Suprapubic skin (tissue), 4 donors: ENCODE data around the gene IMMP2L. TPM values are rescaled to one million over a fixed set of nuclear protein-coding genes. Genes with fewer than 3 reads are reported as not detected.

Experiments used
- DNase-seq, 2 donors: peaks; one replicate each; pipeline ENCODE4 v3.0.0-alpha.2; 2019; ENCODE audit warnings: low spot score in 2 of 2
- H3K27ac ChIP-seq: fragments of 200-600 bp; sonication (generic); one replicate; pipeline ENCODE4 v1.5.1; 2019
- H3K27me3 ChIP-seq: fragments of 200-600 bp; sonication (generic); one replicate; pipeline ENCODE4 v1.5.1; 2019
- H3K36me3 ChIP-seq: fragments of 200-600 bp; sonication (generic); one replicate; pipeline ENCODE4 v1.5.1; 2019
- H3K4me1 ChIP-seq: fragments of 200-600 bp; sonication (generic); one replicate; pipeline ENCODE4 v1.5.1; 2019
- H3K4me3 ChIP-seq: fragments of 200-600 bp; sonication (generic); one replicate; pipeline ENCODE4 v1.5.1; 2019; ENCODE audit warnings: mild to moderate bottlenecking
- H3K9me3 ChIP-seq: fragments of 200-600 bp; sonication (generic); one replicate; pipeline ENCODE4 v1.5.1; 2019
- EP300 ChIP-seq: sonication (generic); formaldehyde crosslinking; IDR thresholded peaks from one replicate; pipeline ENCODE4 v1.6.1; 2017; ENCODE audit warnings: antibody characterized with exemption
- POLR2A ChIP-seq, 2 donors: fragments of 450-650 bp; IDR thresholded peaks; one replicate each; pipeline ENCODE4 v1.6.1; 2017; ENCODE audit warnings: antibody characterized with exemption in 2 of 2, mild to moderate bottlenecking in 2 of 2, moderate library complexity in 2 of 2
- POLR2AphosphoS5 ChIP-seq, 3 donors: sonication (generic); formaldehyde crosslinking; IDR thresholded peaks; one replicate each; pipeline ENCODE4 v1.6.1; 2017; ENCODE audit warnings: antibody characterized with exemption in 3 of 3
- WGBS: methylation state at CpG from one replicate; pipeline ENCODE4 v1.1.5; 2018; 5-methylcytosine and 5-hydroxymethylcytosine counted together
- total RNA-seq, 4 donors: library from RNA; depleted of rRNA; stranded (reverse); fragments of >200 nt; gene quantifications; one replicate each; pipeline ENCODE4 v1.1.0, GENCODE V29; 2016
- TF ChIP-seq, protein P1 (sequence below), 2 donors: fragments of 200-600 bp in 1 of 2; fragments of 450-650 bp in 1 of 2; sonication (generic) in 1 of 2; IDR thresholded peaks; one replicate each; pipeline ENCODE4 v1.5.1; 2016 to 2019; ENCODE audit warnings: antibody characterized with exemption in 2 of 2, mild to moderate bottlenecking in 1 of 2, moderate library complexity in 1 of 2

The IMMP2L gene
- total RNA-seq, 4 donors from 2014 or later, result 10.6 to 20.6 (median 14.6) TPM

- no peaks in the 10 kb centered on the region for H3K36me3 ChIP-seq
- no peaks in the 10 kb centered on the region for H3K4me1 ChIP-seq
- DNase-seq, result no peak
- no peaks in the 10 kb centered on the region for H3K9me3 ChIP-seq
- no peak overlapping the region for H3K27ac ChIP-seq
- no peak for TF ChIP-seq EP300
- TF ChIP-seq, protein P1, sequence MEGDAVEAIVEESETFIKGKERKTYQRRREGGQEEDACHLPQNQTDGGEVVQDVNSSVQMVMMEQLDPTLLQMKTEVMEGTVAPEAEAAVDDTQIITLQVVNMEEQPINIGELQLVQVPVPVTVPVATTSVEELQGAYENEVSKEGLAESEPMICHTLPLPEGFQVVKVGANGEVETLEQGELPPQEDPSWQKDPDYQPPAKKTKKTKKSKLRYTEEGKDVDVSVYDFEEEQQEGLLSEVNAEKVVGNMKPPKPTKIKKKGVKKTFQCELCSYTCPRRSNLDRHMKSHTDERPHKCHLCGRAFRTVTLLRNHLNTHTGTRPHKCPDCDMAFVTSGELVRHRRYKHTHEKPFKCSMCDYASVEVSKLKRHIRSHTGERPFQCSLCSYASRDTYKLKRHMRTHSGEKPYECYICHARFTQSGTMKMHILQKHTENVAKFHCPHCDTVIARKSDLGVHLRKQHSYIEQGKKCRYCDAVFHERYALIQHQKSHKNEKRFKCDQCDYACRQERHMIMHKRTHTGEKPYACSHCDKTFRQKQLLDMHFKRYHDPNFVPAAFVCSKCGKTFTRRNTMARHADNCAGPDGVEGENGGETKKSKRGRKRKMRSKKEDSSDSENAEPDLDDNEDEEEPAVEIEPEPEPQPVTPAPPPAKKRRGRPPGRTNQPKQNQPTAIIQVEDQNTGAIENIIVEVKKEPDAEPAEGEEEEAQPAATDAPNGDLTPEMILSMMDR (IDR thresholded peaks at IDR 0.05), result no peak
- TF ChIP-seq POLR2AphosphoS5 (IDR thresholded peaks at IDR 0.05), result no peak
- no peak for TF ChIP-seq POLR2A (IDR thresholded peaks at IDR 0.05)
- H3K27me3 ChIP-seq, result no peaks in the 10 kb centered on the region
- WGBS, result 99% methylated on average over 3 of the region's 3 CpGs
- H3K4me3 ChIP-seq, result no peak overlapping the region
Observed at GRCh38 chr7:111085356-111085755, 476.9 kb downstream of the IMMP2L start.

GRCh38 chr7:111083413-111083812, 478.9 kb downstream of the IMMP2L start:
- no peaks in the 10 kb centered on the region for H3K27me3 ChIP-seq
- no peaks in the 10 kb centered on the region for H3K4me1 ChIP-seq
- no peaks in the 10 kb centered on the region for H3K36me3 ChIP-seq
- no peaks in the 10 kb centered on the region for H3K9me3 ChIP-seq
- DNase-seq, result no peak
- WGBS, result 55% methylated on average over 5 of the region's 5 CpGs
- no peak overlapping the region for H3K27ac ChIP-seq
- H3K4me3 ChIP-seq, result no peak overlapping the region
- TF ChIP-seq, protein P1 (IDR thresholded peaks at IDR 0.05), result no peak
- TF ChIP-seq POLR2A (IDR thresholded peaks at IDR 0.05) (no peak), EP300 (no peak), POLR2AphosphoS5 (IDR thresholded peaks at IDR 0.05) (no peak)

DNA sequence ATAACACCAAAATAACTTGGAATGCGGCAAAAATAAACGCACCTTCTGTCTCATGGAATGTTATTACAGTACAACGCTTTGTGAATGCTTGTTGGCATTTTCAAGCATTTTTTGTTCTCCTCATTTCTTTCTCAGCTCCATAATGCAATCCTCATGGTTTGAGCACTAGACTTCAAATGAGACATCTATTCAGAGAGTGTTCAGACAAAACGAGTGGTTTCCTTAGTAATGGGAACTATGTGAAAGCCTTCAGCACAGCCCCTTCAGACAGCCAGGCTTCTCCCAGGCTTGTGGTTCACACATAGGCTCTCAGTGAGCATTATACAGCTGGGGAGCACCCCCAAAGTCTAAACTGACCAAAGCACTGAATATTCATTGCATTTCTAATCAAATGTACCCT, 479.9 kb downstream of the IMMP2L start:
- no peaks in the 10 kb centered on the region for H3K4me1 ChIP-seq
- H3K9me3 ChIP-seq, result no peaks in the 10 kb centered on the region
- no peak overlapping the region for H3K4me3 ChIP-seq
- TF ChIP-seq POLR2A (IDR thresholded peaks at IDR 0.05) (no peak), POLR2AphosphoS5 (IDR thresholded peaks at IDR 0.05) (no peak), EP300 (no peak)
- TF ChIP-seq, protein P1 (IDR thresholded peaks at IDR 0.05), result no peak
- no peaks in the 10 kb centered on the region for H3K27me3 ChIP-seq
- no peak for DNase-seq
- H3K36me3 ChIP-seq, result no peaks in the 10 kb centered on the region
- H3K27ac ChIP-seq, result no peak overlapping the region
- 55% methylated on average over 4 of the region's 4 CpGs for WGBS

DNA sequence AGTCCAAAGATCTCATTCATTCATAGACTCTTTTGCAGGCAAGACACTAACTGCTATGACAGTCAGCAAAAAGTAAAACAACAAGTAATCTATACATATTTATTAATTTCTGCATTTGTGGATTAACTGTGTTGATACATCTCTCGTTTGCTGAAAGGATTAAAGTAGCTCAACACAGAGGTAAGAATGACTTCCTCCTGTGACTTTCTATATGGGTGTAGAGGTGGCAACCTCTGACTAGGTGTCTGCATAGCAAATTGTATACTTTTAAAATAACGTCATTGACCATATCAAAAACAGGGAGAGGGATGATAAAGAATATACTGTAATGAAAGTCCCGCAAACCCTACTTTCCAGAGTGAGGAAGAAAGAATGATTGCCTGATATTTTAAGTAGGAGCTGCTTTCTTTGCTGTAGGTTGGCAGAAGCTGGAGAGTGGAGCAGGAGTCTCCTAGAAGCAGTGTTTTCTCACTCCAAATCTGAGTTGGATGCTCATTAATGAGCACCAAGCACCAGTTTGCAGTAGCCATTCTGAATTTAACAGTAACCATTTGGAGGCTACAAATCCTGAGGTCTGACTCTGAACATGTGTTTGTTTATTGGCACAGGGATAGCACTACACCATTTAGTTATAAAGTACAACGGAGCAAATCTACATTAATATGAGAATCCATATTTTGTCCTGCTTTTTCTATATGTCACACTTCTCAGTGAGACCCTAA, 480.6 kb downstream of the IMMP2L start:
- 93% methylated on average over 4 of the region's 4 CpGs for whole genome bisulfite sequencing
- TF ChIP-seq, protein P1 (IDR thresholded peaks at IDR 0.05), result no peak
- Histone ChIP-seq H3K36me3 (no peaks in the 10 kb centered on the region), H3K9me3 (no peaks in the 10 kb centered on the region), H3K4me3 (no peak overlapping the region), H3K27ac (no peak overlapping the region), H3K4me1 (no peaks in the 10 kb centered on the region), H3K27me3 (no peaks in the 10 kb centered on the region)
- no peak for DNase-seq

- no peaks in the 10 kb centered on the region for H3K27me3 ChIP-seq
- no peak for DNase-seq
- WGBS, result 98% methylated on average over 1 of the region's 1 CpG
Observed at GRCh38 chr7:111080495-111081105, 481.7 kb downstream of the IMMP2L start.

More at GRCh38 chr7:111080495-111081105, 481.7 kb downstream of the IMMP2L start:
- Histone ChIP-seq H3K27ac (no peak overlapping the region), H3K4me1 (no peaks in the 10 kb centered on the region), H3K9me3 (no peaks in the 10 kb centered on the region), H3K4me3 (no peak overlapping the region), H3K36me3 (no peaks in the 10 kb centered on the region)
- TF ChIP-seq, protein P1 (IDR thresholded peaks at IDR 0.05), result no peak
- TF ChIP-seq POLR2AphosphoS5 (IDR thresholded peaks at IDR 0.05) (no peak), POLR2A (IDR thresholded peaks at IDR 0.05) (no peak), EP300 (no peak)
